H9 (cell line): Measurements from ENCODE around the gene CHST1. TPM values are rescaled to one million over a fixed set of nuclear protein-coding genes. Genes with fewer than 3 reads are reported as not detected.

ENCODE experiments used
- DNase-seq: peaks from one replicate; pipeline ENCODE4 v3.0.0-alpha.2; 2017
- H2AFZ ChIP-seq: one replicate; pipeline ENCODE4 v1.6.1; 2013; ENCODE audit warnings: mild to moderate bottlenecking, low read length, control low read depth, moderate library complexity
- H2AK5ac ChIP-seq: 2 replicates; pipeline ENCODE4 v1.6.1; 2013; ENCODE audit warnings: low read length, control low read depth, mixed read lengths; ENCODE audit not compliant: insufficient read length
- H2BK120ac ChIP-seq: one replicate; pipeline ENCODE4 v1.6.1; 2013; ENCODE audit warnings: low read depth, mild to moderate bottlenecking, low read length, control low read depth, inconsistent platforms; ENCODE audit not compliant: poor library complexity, severe bottlenecking
- H2BK12ac ChIP-seq: 2 replicates; pipeline ENCODE4 v1.6.1; 2013; ENCODE audit warnings: low read length, control low read depth, mixed read lengths, low read depth; ENCODE audit not compliant: insufficient read length
- H2BK15ac ChIP-seq: 2 replicates; pipeline ENCODE4 v1.6.1; 2013; ENCODE audit warnings: low read depth, low read length, control low read depth
- H2BK20ac ChIP-seq: one replicate; pipeline ENCODE4 v1.6.1; 2013; ENCODE audit warnings: low read depth, mild to moderate bottlenecking, low read length, control low read depth, inconsistent platforms; ENCODE audit not compliant: poor library complexity, severe bottlenecking
- H2BK5ac ChIP-seq: 2 replicates; pipeline ENCODE4 v1.6.1; 2013; ENCODE audit warnings: low read length, control low read depth, mixed read lengths; ENCODE audit not compliant: insufficient read length
- H3K14ac ChIP-seq: 2 replicates; pipeline ENCODE4 v1.6.1; 2013; ENCODE audit warnings: low read length, control low read depth; ENCODE audit not compliant: insufficient read depth
- H3K18ac ChIP-seq: 2 replicates; pipeline ENCODE4 v1.6.1; 2013; ENCODE audit warnings: low read depth, mild to moderate bottlenecking, mixed read lengths, low read length, control low read depth; ENCODE audit not compliant: insufficient read length
- H3K23ac ChIP-seq: 2 replicates; pipeline ENCODE4 v1.6.1; 2013; ENCODE audit warnings: low read length, control low read depth, mixed read lengths, low read depth; ENCODE audit not compliant: insufficient read length
- H3K23me2 ChIP-seq: 2 replicates; pipeline ENCODE4 v1.6.1; 2013; ENCODE audit warnings: low read depth, mild to moderate bottlenecking, mixed read lengths, low read length, control low read depth; ENCODE audit not compliant: insufficient read length, poor library complexity, severe bottlenecking
- H3K27ac ChIP-seq: 2 replicates; pipeline ENCODE4 v1.5.1; 2013; ENCODE audit warnings: low read length, control low read depth, mixed read lengths, low read depth; ENCODE audit not compliant: insufficient read length
- H3K27me3 ChIP-seq: 2 replicates; pipeline ENCODE4 v1.6.1; 2013; ENCODE audit warnings: low read length, control low read depth, inconsistent platforms; ENCODE audit not compliant: insufficient read depth
- H3K4ac ChIP-seq: 2 replicates; pipeline ENCODE4 v1.6.1; 2013; ENCODE audit warnings: low read depth, mild to moderate bottlenecking, control low read depth, inconsistent platforms, low read length, moderate library complexity
- H3K4me1 ChIP-seq: 2 replicates; pipeline ENCODE4 v1.6.1; 2013; ENCODE audit warnings: low read length, control low read depth, inconsistent platforms; ENCODE audit not compliant: insufficient read depth
- H3K4me2 ChIP-seq: 2 replicates; pipeline ENCODE4 v1.6.1; 2013; ENCODE audit warnings: low read length, control low read depth, mixed read lengths; ENCODE audit not compliant: insufficient read length, insufficient read depth
- H3K56ac ChIP-seq: 2 replicates; pipeline ENCODE4 v1.6.1; 2013; ENCODE audit warnings: low read depth, mild to moderate bottlenecking, mixed read lengths, low read length, control low read depth; ENCODE audit not compliant: insufficient read length
- H3K79me1 ChIP-seq: 2 replicates; pipeline ENCODE4 v1.6.1; 2013; ENCODE audit warnings: low read depth, mild to moderate bottlenecking, moderate library complexity, low read length, control low read depth, inconsistent platforms; ENCODE audit not compliant: insufficient read depth, poor library complexity, severe bottlenecking
- H3K79me2 ChIP-seq: 2 replicates; pipeline ENCODE4 v1.6.1; 2013; ENCODE audit warnings: low read length, control low read depth, inconsistent platforms; ENCODE audit not compliant: insufficient read depth
- H3K9ac ChIP-seq: 2 replicates; pipeline ENCODE4 v1.6.1; 2013; ENCODE audit warnings: low read length, control low read depth, mixed read lengths; ENCODE audit not compliant: insufficient read length; ENCODE audit errors: extremely low read depth
- H3K9me3 ChIP-seq: one replicate; pipeline ENCODE4 v1.6.1; 2013; ENCODE audit warnings: low read depth, low read length, inconsistent platforms; ENCODE audit not compliant: control insufficient read depth
- H3T11ph ChIP-seq: one replicate; pipeline ENCODE4 v1.6.1; 2013; ENCODE audit warnings: mild to moderate bottlenecking, low read length, control low read depth, inconsistent platforms
- H4K20me1 ChIP-seq: one replicate; pipeline ENCODE4 v1.6.1; 2013; ENCODE audit not compliant: control insufficient read depth, insufficient read length, insufficient read depth
- H4K5ac ChIP-seq: 2 replicates; pipeline ENCODE4 v1.6.1; 2013; ENCODE audit warnings: low read depth, mild to moderate bottlenecking, mixed read lengths, low read length, control low read depth; ENCODE audit not compliant: insufficient read length
- H4K8ac ChIP-seq: replicated peaks from 2 replicates; pipeline ENCODE4 v1.6.1; 2013; ENCODE audit warnings: low read length, control low read depth, mixed read lengths, low read depth; ENCODE audit not compliant: insufficient read length
- H4K91ac ChIP-seq: 2 replicates; pipeline ENCODE4 v1.6.1; 2013; ENCODE audit warnings: low read depth, mild to moderate bottlenecking, moderate library complexity, mixed read lengths, low read length, control low read depth; ENCODE audit not compliant: insufficient read length
- H3K27ac Mint-ChIP-seq, 3 experiments: 2 replicates in 2 of 3; 3 replicates in 1 of 3; pipeline ENCODE4 v1.8.0; 2020 to 2021; ENCODE audit warnings: mixed read lengths in 3 of 3, mild to moderate bottlenecking in 1 of 3, moderate library complexity in 1 of 3
- H3K27me3 Mint-ChIP-seq: 2 replicates; pipeline ENCODE4 v1.8.0; 2021; ENCODE audit warnings: low read depth, mild to moderate bottlenecking, moderate library complexity, mixed read lengths
- H3K36me3 Mint-ChIP-seq, 3 experiments: 2 replicates in 2 of 3; 3 replicates in 1 of 3; pipeline ENCODE4 v1.8.0; 2020 to 2021; ENCODE audit warnings: low read depth in 3 of 3, mixed read lengths in 3 of 3; ENCODE audit not compliant: insufficient read depth in 1 of 3
- H3K4me1 Mint-ChIP-seq, 2 experiments: 2 replicates each; pipeline ENCODE4 v1.8.0; 2020; ENCODE audit warnings: mixed read lengths in 2 of 2
- H3K4me3 Mint-ChIP-seq, 2 experiments: 2 replicates in 1 of 2; 3 replicates in 1 of 2; pipeline ENCODE4 v1.8.0; 2020 to 2021; ENCODE audit warnings: mild to moderate bottlenecking in 2 of 2, mixed read lengths in 2 of 2, moderate library complexity in 1 of 2
- H3K9me3 Mint-ChIP-seq, 2 experiments: 2 replicates in 1 of 2; 3 replicates in 1 of 2; pipeline ENCODE4 v1.8.0; 2020; ENCODE audit warnings: mild to moderate bottlenecking in 2 of 2, mixed read lengths in 2 of 2, moderate library complexity in 1 of 2
- CTCF ChIP-seq: fragments of 200-600 bp; sonication (generic); conservative IDR thresholded peaks from 3 replicates; pipeline ENCODE4 v1.8.0; 2021; ENCODE audit warnings: antibody characterized with exemption, mild to moderate bottlenecking
- WGBS: extraction: QIAGEN DNeasy Blood & Tissue Kit; methylation state at CpG from one replicate; pipeline ENCODE4 v1.1.7; 2013; ENCODE audit warnings: missing lambda C conversion rate, low lambda C conversion rate, mixed read lengths; ENCODE audit not compliant: insufficient read length; ENCODE audit errors: extremely low coverage; 5-methylcytosine and 5-hydroxymethylcytosine counted together
- total RNA-seq: library from RNA; stranded (reverse); gene quantifications from 2 replicates; pipeline ENCODE4 v1.2.1, GENCODE V29; 2021

Gene CHST1
- total RNA-seq, 1 experiment from 2014 or later, result 0.57 TPM

DNA sequence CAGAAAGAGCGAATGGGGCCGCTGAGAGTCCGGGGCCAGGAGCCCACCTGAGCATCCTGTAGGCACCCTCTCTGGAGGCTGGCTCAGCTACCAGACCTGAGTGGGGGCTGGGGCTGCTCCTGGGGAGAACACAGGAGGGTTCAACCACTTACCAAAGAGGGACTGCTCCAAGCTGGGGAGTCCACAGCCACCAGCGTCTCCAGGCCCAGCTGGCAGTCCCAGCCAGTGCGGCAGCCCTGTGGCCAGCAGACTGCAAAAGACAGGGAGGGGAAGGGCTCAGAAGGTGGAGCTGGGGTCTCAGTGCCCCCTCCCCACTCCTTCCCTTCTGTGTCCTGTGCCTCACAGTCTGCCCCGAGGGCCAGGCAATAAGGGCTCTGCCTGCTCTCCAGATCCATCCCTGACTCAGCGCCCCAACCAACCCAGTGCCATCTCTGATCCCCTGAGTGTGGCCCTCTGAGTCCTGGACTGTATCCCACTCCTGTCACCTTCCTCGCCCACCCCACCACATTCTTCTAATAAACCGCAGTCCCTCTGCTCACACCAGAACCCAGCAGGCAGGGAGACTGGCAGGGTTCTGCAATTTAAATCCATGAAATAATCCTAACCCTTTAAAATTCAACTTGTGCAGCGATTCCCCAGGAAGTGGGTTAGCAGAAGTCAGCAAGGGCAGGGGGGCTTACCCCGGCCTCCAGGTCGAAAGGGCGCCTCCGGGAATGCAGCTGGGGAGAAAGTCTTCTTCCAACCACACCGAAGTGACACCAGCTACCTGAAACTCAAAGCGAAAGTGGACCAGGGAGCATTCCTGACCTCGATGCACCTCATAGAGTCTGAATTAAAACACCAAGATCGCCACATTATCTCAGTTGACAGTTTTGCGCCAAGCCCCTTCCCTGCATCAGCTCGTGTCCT lies 13.3 kb downstream of the CHST1 start:
- Mint-ChIP-seq H3K4me3 (no peak overlapping the region), H3K36me3 (no peaks in the 10 kb centered on the region; a peak in 2 of 7 replicates), H3K27ac (no peak overlapping the region), H3K9me3 (0 out of 5 replicates have a peak, but pooled peaks cover 0 to 2% of the 10 kb centered on the region in 2 experiments), H3K27me3 (peaks cover 12% of the 10 kb centered on the region), H3K4me1 (peaks cover 24 to 29% of the 10 kb centered on the region in 2 experiments)
- H4K8ac ChIP-seq, result no peak overlapping the region
- no peak overlapping the region for H4K5ac ChIP-seq
- no peak for TF ChIP-seq CTCF
- no peaks in the 10 kb centered on the region for H3K27me3 ChIP-seq
- no peak overlapping the region for H3K4ac ChIP-seq
- DNase-seq, result peak; percentile 24
- H2BK120ac ChIP-seq, result no peak overlapping the region
- H4K20me1 ChIP-seq, result no peaks in the 10 kb centered on the region
- H3K4me1 ChIP-seq, result peaks cover 4% of the 10 kb centered on the region; the same call in 1 of the 2 replicates
- no peak overlapping the region for H4K91ac ChIP-seq
- H3K56ac ChIP-seq, result no peak overlapping the region
- H3K9ac ChIP-seq, result no peak overlapping the region
- no peak overlapping the region for H3K23ac ChIP-seq
- no peaks in the 10 kb centered on the region for H3K79me2 ChIP-seq
- no peak overlapping the region for H2AK5ac ChIP-seq
- no peak overlapping the region for H3K27ac ChIP-seq
- no peak overlapping the region for H2BK15ac ChIP-seq
- H3K4me2 ChIP-seq, result no peak overlapping the region
- no CpG with 5 or more reads among the region's 20 CpGs for WGBS
- no peak overlapping the region for H3K18ac ChIP-seq
- no peaks in the 10 kb centered on the region for H3K79me1 ChIP-seq
- H3K9me3 ChIP-seq, result no peaks in the 10 kb centered on the region
- H2BK20ac ChIP-seq, result no peak overlapping the region
- no peak overlapping the region for H2BK12ac ChIP-seq
- H2BK5ac ChIP-seq, result no peak overlapping the region
- no peak overlapping the region for H3T11ph ChIP-seq
- H2AFZ ChIP-seq, result no peak overlapping the region
- 0 out of 2 replicates have a peak overlapping the region, but pooled peaks have one; percentile 13 for H3K14ac ChIP-seq
- no peaks in the 10 kb centered on the region for H3K23me2 ChIP-seq
